Measurements from ENCODE around the gene MT4. TPM values are rescaled to one million over a fixed set of nuclear protein-coding genes. Genes with fewer than 3 reads are reported as not detected.

The MT4 gene
- total RNA-seq, 4 donors from 2014 or later = not detected

- DNase-seq (ENCODE audit: extremely low spot score) = no peak
- intact Hi-C loops (cut with DNase I) = no loop called here
- no peak for TF ChIP-seq CTCF (IDR thresholded peaks at IDR 0.05)
- no peak for TF ChIP-seq POLR2A (IDR thresholded peaks at IDR 0.05; ENCODE audit: low read depth)
- no peak for TF ChIP-seq POLR2AphosphoS5 (IDR thresholded peaks at IDR 0.05)
- no peak for TF ChIP-seq EP300 (IDR thresholded peaks at IDR 0.05)
- H3K27me3 ChIP-seq = peaks cover 0 to 11% (median 0%) of the 10 kb centered on the region in 4 donors
- H3K4me1 ChIP-seq = no peaks in the 10 kb centered on the region
- no peaks in the 10 kb centered on the region for H3K36me3 ChIP-seq
- no peak overlapping the region for H3K4me3 ChIP-seq
- H3K9me3 ChIP-seq = no peaks in the 10 kb centered on the region
- 83% methylated on average over 3 of the region's 4 CpGs for WGBS
- no peak overlapping the region for H3K27ac ChIP-seq (replicated peaks in 1 of 4)
Measured at GRCh38 chr16:56532714-56533113, 32.2 kb upstream of the MT4 start.

- no peak overlapping the region for H3K4me3 ChIP-seq
- no peaks in the 10 kb centered on the region for H3K36me3 ChIP-seq
- TF ChIP-seq CTCF (IDR thresholded peaks at IDR 0.05) (no peak), EP300 (IDR thresholded peaks at IDR 0.05) (no peak), POLR2A (IDR thresholded peaks at IDR 0.05; ENCODE audit: low read depth) (no peak), POLR2AphosphoS5 (IDR thresholded peaks at IDR 0.05) (no peak)
- no peak for DNase-seq (ENCODE audit: extremely low spot score)
- peaks cover 0 to 11% (median 0%) of the 10 kb centered on the region in 4 donors for H3K27me3 ChIP-seq
- H3K4me1 ChIP-seq = peaks cover 0 to 4% (median 0%) of the 10 kb centered on the region in 4 donors
- no peaks in the 10 kb centered on the region for H3K9me3 ChIP-seq
- no peak overlapping the region for H3K27ac ChIP-seq (replicated peaks in 1 of 4)
- intact Hi-C loops (cut with DNase I) = no loop called here
- WGBS = 88% methylated on average over 8 of the region's 8 CpGs
Measured at GRCh38 chr16:56534847-56535383, 30.0 kb upstream of the MT4 start.

GRCh38 chr16:56538331-56538730 lies 26.5 kb upstream of the MT4 start:
- no peaks in the 10 kb centered on the region for H3K36me3 ChIP-seq
- peaks cover 0 to 4% (median 0%) of the 10 kb centered on the region in 4 donors for H3K4me1 ChIP-seq
- no peak for TF ChIP-seq POLR2AphosphoS5 (IDR thresholded peaks at IDR 0.05)
- TF ChIP-seq CTCF (IDR thresholded peaks at IDR 0.05) = no peak
- TF ChIP-seq EP300 (IDR thresholded peaks at IDR 0.05) = no peak
- TF ChIP-seq POLR2A (IDR thresholded peaks at IDR 0.05; ENCODE audit: low read depth) = no peak
- H3K9me3 ChIP-seq = no peaks in the 10 kb centered on the region
- no peak overlapping the region for H3K4me3 ChIP-seq
- DNase-seq (ENCODE audit: extremely low spot score) = no peak
- 96% methylated on average over 7 of the region's 7 CpGs for WGBS
- peaks cover 0 to 13% (median 0%) of the 10 kb centered on the region in 4 donors for H3K27me3 ChIP-seq
- no peak overlapping the region for H3K27ac ChIP-seq (replicated peaks in 1 of 4)
- intact Hi-C loops (cut with DNase I) = no loop called here

GRCh38 chr16:56539656-56540055 lies 25.2 kb upstream of the MT4 start:
- no peak for DNase-seq (ENCODE audit: extremely low spot score)
- H3K36me3 ChIP-seq = no peaks in the 10 kb centered on the region
- intact Hi-C loops (cut with DNase I) = no loop called here
- 43% methylated on average over 4 of the region's 4 CpGs for WGBS
- TF ChIP-seq EP300 (IDR thresholded peaks at IDR 0.05) (no peak), CTCF (IDR thresholded peaks at IDR 0.05) (no peak), POLR2A (IDR thresholded peaks at IDR 0.05; ENCODE audit: low read depth) (no peak), POLR2AphosphoS5 (IDR thresholded peaks at IDR 0.05) (no peak)
- H3K27me3 ChIP-seq = peaks cover 0 to 12% (median 0%) of the 10 kb centered on the region in 4 donors
- H3K4me3 ChIP-seq = no peak overlapping the region
- no peak overlapping the region for H3K27ac ChIP-seq (replicated peaks in 1 of 4)
- no peaks in the 10 kb centered on the region for H3K9me3 ChIP-seq
- H3K4me1 ChIP-seq = peaks cover 0 to 4% (median 0%) of the 10 kb centered on the region in 4 donors

GRCh38 chr16:56542039-56542438 lies 22.8 kb upstream of the MT4 start:
- Histone ChIP-seq H3K9me3 (no peaks in the 10 kb centered on the region), H3K27me3 (peaks cover 0 to 10% (median 0%) of the 10 kb centered on the region in 4 donors), H3K4me1 (peaks cover 0 to 4% (median 0%) of the 10 kb centered on the region in 4 donors), H3K27ac (replicated peaks in 1 of 4) (no peak overlapping the region), H3K4me3 (no peak overlapping the region), H3K36me3 (no peaks in the 10 kb centered on the region)
- DNase-seq (ENCODE audit: extremely low spot score) = no peak
- TF ChIP-seq EP300 (IDR thresholded peaks at IDR 0.05) = no peak
- TF ChIP-seq CTCF (IDR thresholded peaks at IDR 0.05) = no peak
- no peak for TF ChIP-seq POLR2AphosphoS5 (IDR thresholded peaks at IDR 0.05)
- no peak for TF ChIP-seq POLR2A (IDR thresholded peaks at IDR 0.05; ENCODE audit: low read depth)
- intact Hi-C loops (cut with DNase I) = no loop called here
- WGBS = 45% methylated on average over 2 of the region's 2 CpGs

Measured in esophagus muscularis mucosa (tissue), 4 donors.